GM18519 (cell line): ENCODE measurements around the gene CCL26.
A peak's percentile ranks its signal among the peaks of the same experiment; 100 is the strongest.
"Not testable (repeated sequence)": the region's sequence is repeated elsewhere in the genome, so short reads cannot be mapped to it uniquely, and the experiment has no call there.

Source experiments
- ATAC-seq: cut with Tn5 transposase; IDR thresholded peaks from one replicate; pipeline ENCODE4 v1.9.1; 2021; ENCODE audit warnings: mild to moderate bottlenecking, moderate library complexity; ENCODE audit not compliant: unreplicated experiment, low FRiP score

Gene CCL26

GRCh38 chr7:75739796-75740672 lies 32.0 kb downstream of the CCL26 start:
- peak; percentile 9 for ATAC-seq

GRCh38 chr7:75738975-75739795 lies 32.8 kb downstream of the CCL26 start:
- ATAC-seq = peak; percentile 78

DNA sequence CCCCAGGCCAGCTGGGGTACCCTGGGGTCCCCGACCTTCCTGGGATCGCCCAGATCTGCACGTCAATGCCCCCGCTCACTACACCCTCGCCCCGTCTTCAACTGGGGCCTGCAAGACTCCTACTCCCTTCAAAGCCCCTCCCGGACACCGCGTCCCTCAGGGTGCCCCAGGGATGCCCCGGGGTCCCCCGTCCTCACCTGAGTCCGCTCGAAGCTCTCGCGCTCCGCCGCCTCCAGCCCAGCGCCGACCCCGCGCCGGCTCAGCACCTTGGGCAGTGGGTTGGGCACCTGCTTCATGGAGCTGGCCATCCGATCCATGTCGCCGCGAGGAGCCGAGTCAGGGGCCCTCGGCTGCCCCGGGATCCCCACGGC lies 33.4 kb downstream of the CCL26 start, which contains the start of gene HIP1:
Gene HIP1, minus strand, starts transcription at position 338 of the 371 bp plus-strand sequence. Its CDS starts 21 bp downstream, at position 317.
- ATAC-seq = no peak

DNA sequence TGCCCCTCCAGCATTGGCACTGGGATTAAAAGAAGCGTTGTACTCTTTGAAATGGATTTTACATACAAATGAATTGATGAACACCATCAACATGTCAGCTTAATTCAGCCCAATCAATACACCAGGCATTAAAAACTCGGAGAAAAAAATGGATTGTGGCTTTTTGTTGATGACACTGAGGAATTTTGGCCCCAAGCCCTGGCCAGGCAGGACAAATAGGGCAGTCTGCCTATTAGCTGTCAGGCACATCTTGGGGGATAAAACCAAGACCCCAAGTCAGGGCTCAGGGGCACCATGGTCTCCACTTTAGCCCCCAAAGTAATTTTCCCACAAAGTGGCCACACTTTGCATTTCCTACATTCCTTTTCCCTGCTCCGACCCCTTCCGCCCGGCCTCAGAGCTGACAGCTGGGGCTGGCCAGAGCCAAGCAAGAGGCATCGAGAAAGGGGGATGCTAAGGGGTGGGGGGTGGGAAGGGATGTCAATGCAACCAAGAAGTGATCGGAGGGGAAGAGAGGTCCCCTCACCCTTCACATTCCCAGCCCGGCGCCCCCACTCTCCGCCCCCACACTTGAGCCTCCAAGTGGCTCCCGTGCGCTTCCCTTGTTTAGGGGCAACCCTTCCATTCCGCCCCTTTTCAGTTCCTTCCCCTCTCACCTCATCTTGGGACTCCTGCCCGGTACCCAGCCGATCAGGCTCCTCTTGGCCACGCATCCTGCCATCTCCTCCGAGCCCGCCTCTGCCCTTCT lies 34.0 kb downstream of the CCL26 start:
- ATAC-seq = no peak

DNA sequence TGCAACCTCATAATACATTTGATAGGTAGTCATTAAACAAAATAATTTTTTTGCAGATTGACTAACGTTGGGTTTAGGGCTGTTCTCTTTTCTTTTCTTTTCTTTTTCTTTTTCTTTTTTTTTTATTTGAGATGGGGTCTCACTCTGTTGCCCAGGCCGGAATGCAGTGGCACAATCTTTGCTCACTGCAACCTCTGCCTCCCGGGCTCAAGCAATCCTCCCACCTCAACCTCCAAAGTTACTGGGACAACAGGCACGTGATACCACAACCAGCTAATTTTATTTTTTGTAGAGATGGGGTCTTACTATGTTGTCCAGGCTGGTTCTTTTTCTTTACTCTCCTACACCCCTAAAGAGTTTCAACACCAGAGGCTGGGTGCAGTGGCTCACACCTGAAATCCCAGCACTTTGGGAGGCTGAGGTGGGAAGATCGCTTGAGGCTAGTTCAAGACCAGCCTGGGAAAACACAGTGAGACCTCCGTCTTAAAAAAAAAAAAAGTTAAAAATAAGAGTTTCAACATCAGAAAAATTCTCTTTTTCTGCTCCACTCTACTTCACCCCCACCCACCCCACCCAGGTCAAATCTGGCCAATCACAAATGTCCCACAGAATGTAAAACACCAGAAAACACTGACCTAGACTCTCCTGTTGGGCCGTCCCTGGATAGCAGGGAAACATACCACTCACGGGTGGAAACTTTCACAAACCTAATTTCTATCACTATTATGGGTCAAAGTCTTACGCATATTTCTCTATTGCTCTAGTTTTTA lies 36.2 kb downstream of the CCL26 start:
- no peak for ATAC-seq

DNA sequence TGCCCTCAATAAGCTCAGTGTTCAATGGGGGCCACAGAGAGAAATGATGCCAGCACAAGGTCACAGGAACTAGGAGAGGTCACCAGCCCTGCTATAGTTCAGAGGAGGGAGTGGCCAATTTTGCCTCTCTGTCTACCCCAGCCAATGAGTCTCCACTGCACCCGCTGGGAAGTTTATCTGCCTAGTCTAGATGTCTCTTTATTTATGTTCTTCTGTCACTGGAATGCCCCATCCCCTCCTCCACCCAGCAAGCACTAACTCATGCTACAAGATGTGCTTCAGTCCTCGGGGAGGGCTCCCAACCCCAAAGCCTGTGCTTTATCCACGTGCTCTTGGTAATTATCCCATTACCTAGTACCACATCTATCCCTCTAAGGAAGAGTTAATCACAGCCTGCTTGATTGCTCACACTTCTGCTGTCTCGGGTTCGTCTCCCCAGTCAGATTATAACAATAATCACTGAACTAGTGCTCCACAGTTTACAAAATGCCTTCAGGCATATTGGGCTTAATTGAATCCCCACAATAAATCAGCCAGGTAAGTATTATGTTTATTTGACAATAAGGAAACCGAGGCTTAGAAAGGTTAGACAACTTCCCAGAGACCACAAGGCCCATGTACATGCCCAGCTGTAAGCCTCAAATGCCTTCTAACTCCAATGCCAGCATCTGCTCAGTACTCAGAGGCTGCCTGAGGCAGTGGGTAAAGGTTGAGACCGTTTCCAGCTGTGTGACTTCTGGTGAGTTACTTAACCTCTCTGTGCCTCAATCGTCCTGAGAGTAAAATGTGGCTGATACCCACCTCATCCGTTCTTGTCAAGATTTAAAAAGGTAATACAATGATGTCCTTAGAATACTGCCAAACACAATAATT lies 37.2 kb downstream of the CCL26 start:
- ATAC-seq = no peak

GRCh38 chr7:75732764-75733630 lies 39.0 kb downstream of the CCL26 start:
- ATAC-seq = no peak

DNA sequence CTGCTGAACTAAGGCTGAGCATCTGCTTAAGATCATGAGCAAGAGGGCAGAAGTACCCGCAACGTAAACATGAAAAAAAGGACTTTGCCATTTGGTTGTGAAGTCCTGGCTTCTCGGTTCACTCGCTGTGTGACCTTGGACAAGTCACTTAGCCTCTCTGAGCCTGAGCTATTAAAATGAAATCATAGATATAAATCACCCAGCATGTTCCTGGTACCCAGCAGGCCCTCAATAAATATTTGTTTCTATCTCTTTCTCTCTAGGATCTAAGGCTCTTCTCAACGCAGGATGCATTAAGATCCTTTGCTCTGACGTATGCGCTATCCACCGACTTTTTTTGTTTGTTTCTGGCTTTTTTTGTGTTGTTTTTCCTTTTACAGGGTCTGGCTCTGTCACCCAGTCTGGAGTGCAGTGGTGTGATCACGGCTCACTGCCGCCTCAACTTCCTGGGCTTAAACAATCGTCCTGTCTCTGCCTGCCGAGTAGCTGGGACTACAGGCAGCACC lies 39.9 kb downstream of the CCL26 start:
- no peak for ATAC-seq

GRCh38 chr7:75729851-75730274 lies 42.1 kb downstream of the CCL26 start:
- ATAC-seq = no peak

DNA sequence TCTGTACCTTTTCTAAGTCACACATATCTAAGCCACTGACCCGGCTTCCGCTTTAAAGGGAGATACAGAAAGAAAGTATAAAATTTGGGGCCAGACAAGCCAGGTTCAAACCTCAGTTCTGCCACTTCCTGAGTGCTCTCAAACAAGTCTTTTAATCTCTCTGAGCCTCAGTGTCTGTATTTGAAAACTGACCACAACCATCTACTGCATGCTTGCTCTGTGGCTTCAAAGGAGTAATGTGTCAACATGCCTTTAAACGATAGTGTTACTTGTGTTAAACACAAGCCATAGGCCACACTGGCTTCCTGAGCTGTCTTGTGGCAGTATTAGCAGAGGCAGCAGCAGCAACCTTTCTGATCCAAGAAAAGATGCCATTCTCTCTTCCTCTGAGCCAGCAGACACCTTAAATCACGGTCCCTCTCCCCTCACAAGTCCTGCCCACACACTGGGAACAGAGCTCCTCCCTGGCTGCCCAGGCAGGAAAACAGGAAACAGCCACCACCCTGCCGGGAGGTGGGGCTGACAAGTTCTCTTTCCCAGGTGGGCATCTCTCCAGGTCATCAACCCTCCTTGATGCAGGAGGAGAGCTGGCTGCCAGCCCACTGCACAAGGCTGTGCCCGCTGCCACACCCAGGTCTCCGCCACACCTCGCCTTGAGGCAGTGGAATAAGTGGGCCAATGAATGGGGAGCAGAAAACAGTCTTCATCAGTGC lies 44.0 kb downstream of the CCL26 start:
- no peak for ATAC-seq

DNA sequence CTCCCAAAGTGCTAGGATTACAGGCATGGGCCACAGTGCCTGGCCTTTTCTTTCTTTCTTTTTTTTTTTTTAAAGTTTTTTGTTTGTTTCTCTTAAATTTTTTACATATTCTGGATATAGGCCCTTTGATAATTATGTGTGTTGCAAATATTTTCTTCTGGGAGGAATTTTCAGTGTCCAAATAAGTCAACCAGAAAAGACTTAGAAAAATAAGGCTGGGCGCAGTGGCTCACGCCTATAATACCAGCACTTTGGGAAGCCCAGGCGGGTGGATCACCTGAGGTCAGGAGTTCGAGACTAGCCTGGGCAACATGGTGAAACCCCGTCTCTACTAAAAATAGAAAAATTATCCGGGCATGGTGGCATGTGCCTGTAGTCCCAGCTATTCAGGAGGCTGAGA lies 44.7 kb downstream of the CCL26 start:
- not testable (repeated sequence) for ATAC-seq

GRCh38 chr7:75725306-75725705 lies 46.7 kb downstream of the CCL26 start:
- ATAC-seq = no peak

GRCh38 chr7:75723444-75723843 lies 48.6 kb downstream of the CCL26 start:
- ATAC-seq = no peak

DNA sequence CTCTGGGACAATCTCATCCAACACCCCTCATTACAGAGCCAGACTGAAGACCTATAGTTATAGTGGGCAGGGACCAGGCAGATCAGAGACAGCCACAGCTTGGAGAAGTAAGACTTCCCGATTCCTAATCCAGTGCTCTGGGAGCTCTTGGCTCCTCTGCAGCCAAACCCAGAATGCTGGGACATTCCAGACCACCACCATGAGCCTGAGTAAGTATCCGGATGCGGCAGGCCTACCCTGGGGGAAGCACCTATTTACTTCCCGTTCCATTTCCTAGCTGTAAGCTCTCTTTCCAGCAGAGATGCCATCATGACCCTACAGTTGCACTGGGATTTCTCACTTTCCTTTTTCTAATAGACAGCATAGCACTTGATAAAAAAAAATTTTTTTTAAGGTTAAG lies 49.6 kb downstream of the CCL26 start:
- no peak for ATAC-seq

- ATAC-seq = not testable (repeated sequence)
Observed at GRCh38 chr7:75721922-75722321, 50.1 kb downstream of the CCL26 start.

- ATAC-seq = no peak
Observed at GRCh38 chr7:75721426-75721825, 50.6 kb downstream of the CCL26 start.

- no peak for ATAC-seq
Observed at GRCh38 chr7:75719626-75720025, 52.4 kb downstream of the CCL26 start.
